Endothelial cell of umbilical vein (primary cell): Measurements from ENCODE around the gene SIGLECL1. TPM values are rescaled to one million over a fixed set of nuclear protein-coding genes. Genes with fewer than 3 reads are reported as not detected.

Experiments used
- BruUV-seq: library from RNA; stranded (reverse); fragments of 400-500 nt; replicated peaks from 2 replicates; lab custom pipeline; 2021; lab: Mats Ljungman, UMichigan
- CTCF ChIA-PET: fragments of 300-600, 350-600 bp; sonication (Branson Sonifier 250); formaldehyde crosslinking; loops from one replicate; lab custom pipeline; 2021; ENCODE audit warnings: antibody characterized with exemption, inconsistent platforms; lab: Charles Lee
- POLR2A ChIA-PET: fragments of 300-600, 350-600 bp; sonication (Branson Sonifier 250); formaldehyde crosslinking; loops from one replicate; lab custom pipeline; 2021; ENCODE audit warnings: antibody characterized with exemption, inconsistent platforms; lab: Charles Lee
- DNase-seq: peaks from one replicate; pipeline ENCODE4 v3.0.0-alpha.2; 2011; ENCODE audit warnings: low read depth, low spot score
- FAIRE-seq: peaks from 2 replicates; lab custom pipeline; 2011; peaks lifted over from hg19 to GRCh38; lab: Jason Lieb, UNC
- H2AFZ ChIP-seq: 2 replicates; pipeline ENCODE4 v1.6.0; 2012; ENCODE audit warnings: low read depth, low read length, control low read depth, inconsistent platforms
- H3K27ac ChIP-seq: 2 replicates; pipeline ENCODE4 v1.5.1; 2011; ENCODE audit warnings: low read depth, mild to moderate bottlenecking, control low read depth, low read length, moderate library complexity; ENCODE audit not compliant: insufficient read depth
- H3K27me3 ChIP-seq, 2 experiments: 2 replicates each; pipeline versions ENCODE4 v1.6.0 to v1.6.1; 2011; ENCODE audit warnings: low read length in 2 of 2, mixed read lengths in 1 of 2; ENCODE audit not compliant: control insufficient read depth in 2 of 2, insufficient read depth in 2 of 2
- H3K36me3 ChIP-seq, 2 experiments: 2 replicates in 1 of 2; 3 replicates in 1 of 2; pipeline ENCODE4 v1.5.1; 2011; ENCODE audit warnings: low read length in 2 of 2, mild to moderate bottlenecking in 1 of 2, moderate library complexity in 1 of 2; ENCODE audit not compliant: control insufficient read depth in 2 of 2, insufficient read depth in 2 of 2; ENCODE audit errors: extremely low read depth in 1 of 2
- H3K4me1 ChIP-seq: 3 replicates; pipeline ENCODE4 v1.5.1; 2011; ENCODE audit warnings: mild to moderate bottlenecking, low read length; ENCODE audit not compliant: control insufficient read depth, insufficient read depth; ENCODE audit errors: extremely low read depth
- H3K4me2 ChIP-seq: 2 replicates; pipeline ENCODE4 v1.6.1; 2011; ENCODE audit warnings: low read length, control low read depth, mixed read lengths; ENCODE audit not compliant: insufficient read depth
- H3K4me3 ChIP-seq, 3 experiments: fragments of 200-600 bp in 1 of 3; sonication (generic), shearing (Covaris generic) in 1 of 3; replicated peaks in 1 of 3; 2 replicates each; pipeline ENCODE4 v1.5.1; 2011 to 2016; ENCODE audit warnings: control low read depth in 3 of 3, low read length in 3 of 3, mild to moderate bottlenecking in 2 of 3, inconsistent platforms in 1 of 3, low read depth in 1 of 3, moderate library complexity in 1 of 3; ENCODE audit not compliant: insufficient read depth in 1 of 3
- H3K79me2 ChIP-seq: 2 replicates; pipeline ENCODE4 v1.6.0; 2012; ENCODE audit warnings: low read length, inconsistent platforms; ENCODE audit not compliant: control insufficient read depth, insufficient read depth
- H3K9ac ChIP-seq: replicated peaks from 2 replicates; pipeline ENCODE3; 2011; ENCODE audit warnings: low read length, control low read depth; ENCODE audit not compliant: insufficient read depth; ENCODE audit errors: extremely low read depth
- H3K9me1 ChIP-seq: replicated peaks from 3 replicates; pipeline ENCODE4 v1.6.0; 2011; ENCODE audit warnings: mild to moderate bottlenecking, low read length; ENCODE audit not compliant: control insufficient read depth, insufficient read depth; ENCODE audit errors: extremely low read depth
- H3K9me3 ChIP-seq: replicated peaks from 2 replicates; pipeline ENCODE4 v1.5.1; 2012; ENCODE audit warnings: low read length, inconsistent platforms; ENCODE audit not compliant: control insufficient read depth, insufficient read depth
- H4K20me1 ChIP-seq: replicated peaks from 2 replicates; pipeline ENCODE3; 2011; ENCODE audit warnings: mild to moderate bottlenecking, low read length; ENCODE audit not compliant: control insufficient read depth, insufficient read depth; ENCODE audit errors: extremely low read depth
- CTCF ChIP-seq, 2 donors: IDR thresholded peaks; 1 replicate in 1 of 2; 2 replicates in 1 of 2; pipeline ENCODE4 v1.5.1; 2011; ENCODE audit warnings: low read length in 2 of 2, mild to moderate bottlenecking in 2 of 2, moderate library complexity in 2 of 2, control low read depth in 1 of 2, inconsistent platforms in 1 of 2, low read depth in 1 of 2; ENCODE audit not compliant: insufficient read depth in 1 of 2; ENCODE audit errors: extremely low read depth in 1 of 2
- EZH2 ChIP-seq: IDR thresholded peaks from 2 replicates; pipeline ENCODE4 v1.6.1; 2012; ENCODE audit warnings: borderline replicate concordance, low read depth, mild to moderate bottlenecking, moderate library complexity, low read length, inconsistent platforms; ENCODE audit not compliant: severe bottlenecking
- FOS ChIP-seq: IDR thresholded peaks from 2 replicates; pipeline ENCODE4 v1.6.1; 2011; ENCODE audit warnings: mild to moderate bottlenecking, low read length, moderate library complexity, borderline replicate concordance; ENCODE audit not compliant: insufficient read depth
- GATA2 ChIP-seq: IDR thresholded peaks from 2 replicates; pipeline ENCODE4 v1.7.0; 2011; ENCODE audit warnings: low read depth, mild to moderate bottlenecking, moderate library complexity, mixed read lengths, low read length; ENCODE audit not compliant: insufficient read length, insufficient read depth
- JUN ChIP-seq: IDR thresholded peaks from 2 replicates; pipeline ENCODE4 v1.6.1; 2011; ENCODE audit warnings: borderline replicate concordance, low read depth; ENCODE audit not compliant: insufficient read length, insufficient read depth
- MAX ChIP-seq: IDR thresholded peaks from 2 replicates; pipeline ENCODE4 v1.6.1; 2011; ENCODE audit not compliant: insufficient read depth, insufficient read length
- MYC ChIP-seq: IDR thresholded peaks from one replicate; pipeline ENCODE4 v1.6.1; 2011; ENCODE audit warnings: mild to moderate bottlenecking, low read depth, low read length
- POLR2A ChIP-seq: IDR thresholded peaks from 2 replicates; pipeline ENCODE4 v1.6.1; 2012; ENCODE audit warnings: low read depth, mild to moderate bottlenecking, control low read depth, low read length
- POLR2AphosphoS5 ChIP-seq: IDR thresholded peaks from 2 replicates; pipeline ENCODE4 v1.6.1; 2012; ENCODE audit warnings: low read depth, mild to moderate bottlenecking, control low read depth, low read length, moderate library complexity; ENCODE audit not compliant: insufficient read depth
- dilution Hi-C: fragments of 300-500 bp; cut with MboI; formaldehyde crosslinking; loops from one replicate; pipeline ENCODE4 v1.15.0; 2019; ENCODE audit warnings: low sequenced_read_pairs; ENCODE audit not compliant: extremely low pct_ligation_motif_present
- intact Hi-C: fragments of 100-400 bp; cut with micrococcal nuclease; formaldehyde crosslinking; loops from one replicate; pipeline ENCODE4 v1.10.0; 2022
- polyA plus RNA-seq, 4 experiments: library from polyadenylated mRNA; depleted of rRNA in 3 of 4; stranded (reverse) in 3 of 4; unstranded in 1 of 4; fragments of >200 nt; gene quantifications; 2 replicates each; pipeline versions ENCODE4 v1.2.1 to v1.2.3, GENCODE V29; 2011 to 2012; ENCODE audit warnings: missing spikeins in 1 of 4
- total RNA-seq: library from RNA; stranded (reverse); gene quantifications from 2 replicates; pipeline ENCODE4 v1.2.3, GENCODE V29; 2021

SIGLECL1 gene
- total and polyA plus RNA-seq, 2 donors (not counting 3 experiments of a cell fraction or from before 2014, with no cell fraction given) = not detected

GRCh38 chr19:51226067-51226466, 24.8 kb upstream of the SIGLECL1 start:
- TF ChIP-seq FOS = no peak
- TF ChIP-seq EZH2 = no peak
- TF ChIP-seq MYC = no peak
- no peak for TF ChIP-seq GATA2
- no peak for TF ChIP-seq JUN
- TF ChIP-seq CTCF (IDR thresholded peaks at IDR 0.05; ENCODE audit: extremely low read depth in 1 of 2, insufficient read depth in 1 of 2, low read depth in 1 of 2, low read length in 2 of 2) = no peak
- TF ChIP-seq POLR2AphosphoS5 = no peak
- TF ChIP-seq MAX = no peak
- no peak for TF ChIP-seq POLR2A
- H3K4me3 ChIP-seq = no peak overlapping the region
- FAIRE-seq = no peak
- no peaks in the 10 kb centered on the region for H3K9me1 ChIP-seq
- no peaks in the 10 kb centered on the region for H3K79me2 ChIP-seq
- H2AFZ ChIP-seq = no peak overlapping the region
- intact Hi-C loops = no loop called here
- H3K27me3 ChIP-seq = no peaks in the 10 kb centered on the region
- no peak overlapping the region for H3K4me2 ChIP-seq
- H3K4me1 ChIP-seq = no peaks in the 10 kb centered on the region
- no peaks in the 10 kb centered on the region for H3K9me3 ChIP-seq
- H3K27ac ChIP-seq = no peak overlapping the region
- BruUV-seq = no TSS peak
- DNase-seq = no peak
- ChIA-PET POLR2A (no interaction called here), CTCF (no interaction called here)
- H3K9ac ChIP-seq = no peak overlapping the region
- H4K20me1 ChIP-seq = no peaks in the 10 kb centered on the region
- dilution Hi-C loops = no loop called here
- no peaks in the 10 kb centered on the region for H3K36me3 ChIP-seq
